Measurements from ENCODE around the gene MPST. TPM values are rescaled to one million over a fixed set of nuclear protein-coding genes. Genes with fewer than 3 reads are reported as not detected.

MPST gene
- total RNA-seq, 4 donors from 2014 or later: 128 to 498 (median 394) TPM

DNA sequence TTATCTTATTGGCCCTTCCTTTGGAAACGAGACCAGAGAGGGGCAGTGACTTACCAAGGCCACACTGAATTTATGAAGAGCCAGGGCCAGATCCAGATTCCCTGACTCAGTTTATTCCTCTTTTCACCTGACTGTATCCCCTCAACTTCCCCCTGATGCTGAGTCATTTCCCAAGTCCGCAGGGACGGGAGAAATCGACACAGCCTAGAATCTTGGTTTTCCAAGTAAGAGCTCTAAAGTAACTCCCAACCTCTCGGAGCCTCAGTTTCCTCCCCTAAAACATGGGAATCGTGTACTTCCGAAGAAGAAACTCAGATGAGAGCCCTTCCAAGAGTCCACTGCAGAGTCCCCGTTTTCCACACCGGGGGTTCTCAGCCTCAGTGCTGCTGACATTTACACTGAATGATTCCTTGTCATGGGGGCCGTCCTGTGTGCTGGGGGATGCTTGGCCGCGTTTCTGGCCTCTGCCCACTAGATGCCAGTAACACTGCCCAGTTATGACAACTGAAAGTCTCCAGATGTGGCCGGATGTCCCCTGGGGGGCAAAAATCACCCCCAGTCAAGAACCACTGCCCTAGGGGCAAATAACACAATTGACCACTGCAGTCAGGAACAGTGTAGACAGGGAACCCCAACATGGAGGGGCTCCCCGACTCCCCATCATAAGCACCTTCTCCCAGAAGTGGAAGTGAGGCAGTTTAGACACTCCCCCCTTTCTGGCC lies 11.2 kb downstream of the MPST start:
- Histone ChIP-seq H3K27me3 (no peaks in the 10 kb centered on the region), H3K27ac (peak overlapping the region in 2 of 4 donors; percentile 84 to 86), H3K36me3 (peaks cover 0 to 44% (median 0%) of the 10 kb centered on the region in 3 donors), H3K4me1 (peaks cover 0 to 57% (median 2%) of the 10 kb centered on the region in 4 donors), H3K9me3 (no peaks in the 10 kb centered on the region), H3K4me3 (no peak overlapping the region)
- peak in 1 of 3 donors; percentile 37 for DNase-seq
- TF ChIP-seq POLR2A (IDR thresholded peaks at IDR 0.05): no peak
- TF ChIP-seq, protein P1, sequence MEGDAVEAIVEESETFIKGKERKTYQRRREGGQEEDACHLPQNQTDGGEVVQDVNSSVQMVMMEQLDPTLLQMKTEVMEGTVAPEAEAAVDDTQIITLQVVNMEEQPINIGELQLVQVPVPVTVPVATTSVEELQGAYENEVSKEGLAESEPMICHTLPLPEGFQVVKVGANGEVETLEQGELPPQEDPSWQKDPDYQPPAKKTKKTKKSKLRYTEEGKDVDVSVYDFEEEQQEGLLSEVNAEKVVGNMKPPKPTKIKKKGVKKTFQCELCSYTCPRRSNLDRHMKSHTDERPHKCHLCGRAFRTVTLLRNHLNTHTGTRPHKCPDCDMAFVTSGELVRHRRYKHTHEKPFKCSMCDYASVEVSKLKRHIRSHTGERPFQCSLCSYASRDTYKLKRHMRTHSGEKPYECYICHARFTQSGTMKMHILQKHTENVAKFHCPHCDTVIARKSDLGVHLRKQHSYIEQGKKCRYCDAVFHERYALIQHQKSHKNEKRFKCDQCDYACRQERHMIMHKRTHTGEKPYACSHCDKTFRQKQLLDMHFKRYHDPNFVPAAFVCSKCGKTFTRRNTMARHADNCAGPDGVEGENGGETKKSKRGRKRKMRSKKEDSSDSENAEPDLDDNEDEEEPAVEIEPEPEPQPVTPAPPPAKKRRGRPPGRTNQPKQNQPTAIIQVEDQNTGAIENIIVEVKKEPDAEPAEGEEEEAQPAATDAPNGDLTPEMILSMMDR (IDR thresholded peaks at IDR 0.05): no peak

DNA sequence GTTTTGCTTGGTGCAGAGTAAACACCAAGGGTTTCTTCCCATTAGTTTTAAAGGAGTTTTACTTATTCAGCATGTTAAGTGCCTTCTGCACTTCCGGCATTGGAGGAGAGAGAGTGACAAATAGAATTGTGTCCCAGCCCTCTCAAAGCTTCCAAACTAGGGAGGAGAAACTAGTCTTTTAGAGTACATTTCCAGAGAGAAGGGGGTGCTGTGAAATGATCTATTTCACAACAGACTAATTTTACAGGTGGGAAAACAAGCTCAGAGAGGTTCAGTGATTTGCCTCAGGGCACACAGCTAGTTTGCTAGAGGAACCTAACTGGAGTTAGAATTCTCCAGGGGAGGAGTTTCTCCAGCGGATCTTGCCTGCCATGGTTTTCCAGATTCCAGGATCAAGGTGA lies 12.6 kb downstream of the MPST start:
- Histone ChIP-seq H3K4me1 (peaks cover 0 to 45% (median 2%) of the 10 kb centered on the region in 4 donors), H3K36me3 (peaks cover 0 to 34% (median 0%) of the 10 kb centered on the region in 3 donors), H3K9me3 (no peaks in the 10 kb centered on the region), H3K27me3 (no peaks in the 10 kb centered on the region), H3K27ac (peak overlapping the region in 3 of 4 donors; percentile 51 to 86 (median 84)), H3K4me3 (peak overlapping the region in 2 of 4 donors; percentile 27 to 36)
- TF ChIP-seq, protein P1 (IDR thresholded peaks at IDR 0.05): no peak
- no peak for TF ChIP-seq POLR2A (IDR thresholded peaks at IDR 0.05)
- DNase-seq: no peak

DNA sequence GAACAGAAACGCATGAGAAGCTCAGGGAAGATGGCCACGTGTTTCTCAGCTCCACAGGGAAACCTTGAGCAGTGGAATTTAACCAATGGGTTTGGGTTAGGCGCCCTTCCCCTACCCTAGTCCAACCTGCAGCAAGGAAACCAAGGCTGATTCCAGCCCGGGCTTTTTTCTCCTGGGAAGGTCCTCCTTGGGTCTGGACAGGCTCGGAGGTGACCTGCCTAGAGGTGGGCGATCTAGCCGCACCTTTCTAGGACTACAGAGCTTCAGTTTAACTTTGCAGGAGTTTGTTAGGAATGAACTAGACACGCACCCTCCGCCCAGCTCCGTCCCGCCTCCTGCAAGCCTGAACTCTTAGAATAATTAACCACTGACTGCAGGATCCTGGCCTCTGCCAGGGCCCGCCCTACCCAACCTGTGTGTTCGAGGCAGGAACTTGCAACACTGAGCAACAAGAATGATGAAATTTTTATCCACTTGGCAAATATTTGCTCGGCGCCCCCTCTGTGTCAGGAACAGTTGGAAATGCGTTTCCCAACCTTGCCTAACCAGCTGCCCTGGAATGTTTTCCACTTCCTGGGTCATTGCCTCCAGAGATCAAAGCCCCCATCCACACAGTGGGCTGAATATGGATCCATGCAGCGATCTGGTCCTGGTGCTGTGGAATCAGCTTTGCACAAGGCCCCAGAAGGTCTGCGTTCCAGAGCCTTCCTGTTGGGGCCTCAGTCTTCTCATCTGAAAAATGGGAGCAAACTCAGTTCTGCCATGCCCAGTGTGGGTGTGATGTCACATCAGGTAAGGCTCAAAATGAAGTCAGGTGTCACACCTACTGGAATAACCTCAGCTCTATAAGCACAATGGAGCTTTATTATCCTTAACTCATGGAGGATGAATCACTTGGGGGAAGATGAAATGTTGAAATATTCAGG lies 13.3 kb downstream of the MPST start:
- Histone ChIP-seq H3K27me3 (no peaks in the 10 kb centered on the region), H3K9me3 (no peaks in the 10 kb centered on the region), H3K27ac (peak overlapping the region in 3 of 4 donors; percentile 51 to 86 (median 84)), H3K36me3 (peaks cover 0 to 27% (median 0%) of the 10 kb centered on the region in 3 donors), H3K4me3 (peak overlapping the region in 2 of 4 donors; percentile 27 to 36), H3K4me1 (peaks cover 0 to 38% (median 2%) of the 10 kb centered on the region in 4 donors)
- peak; percentile 19 to 60 for TF ChIP-seq POLR2A (IDR thresholded peaks at IDR 0.05)
- TF ChIP-seq, protein P1 (IDR thresholded peaks at IDR 0.05): no peak
- DNase-seq: peak in 2 of 3 donors; percentile 87 to 88

DNA sequence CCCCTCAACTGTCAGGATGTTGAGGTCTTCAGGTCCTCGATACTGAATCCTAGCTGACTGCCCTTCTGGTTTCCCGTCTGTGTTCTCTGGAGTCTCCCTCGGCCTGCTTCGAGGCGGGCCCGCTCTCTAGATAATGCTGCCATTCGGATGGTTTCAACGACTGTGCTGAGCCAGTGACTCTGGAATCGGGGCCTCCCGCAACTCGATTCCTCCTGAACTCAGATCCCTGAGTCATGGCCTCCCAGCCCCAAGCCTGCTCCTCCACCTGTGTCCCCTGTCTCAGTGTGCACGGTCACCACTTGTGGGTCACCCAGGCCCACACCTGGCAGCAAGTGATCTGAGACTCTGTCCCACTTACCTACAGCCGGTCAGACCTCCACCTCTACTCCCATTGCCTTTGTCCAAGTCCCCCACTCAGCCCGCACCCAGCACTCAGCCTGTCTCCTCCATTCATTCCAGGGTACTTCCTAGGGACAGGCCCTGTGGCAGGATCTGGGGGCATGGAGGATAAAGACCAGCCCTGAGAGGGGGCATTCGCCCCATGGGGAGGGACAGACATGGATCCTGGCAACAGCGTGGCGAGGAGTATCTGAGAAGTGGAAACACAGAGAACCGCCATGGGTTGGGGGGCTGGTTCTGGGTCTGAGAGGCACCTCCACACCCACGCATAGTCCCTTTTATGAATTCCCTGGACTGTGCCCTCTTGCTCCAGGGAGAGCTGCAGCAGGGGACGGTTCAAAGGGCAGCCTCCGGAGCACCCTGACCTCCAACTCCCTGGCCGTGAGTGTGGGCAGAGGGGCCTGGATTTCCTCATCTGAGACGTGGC lies 14.3 kb downstream of the MPST start:
- H3K4me1 ChIP-seq: peaks cover 0 to 32% (median 2%) of the 10 kb centered on the region in 4 donors

More for the DNA sequence above, 14.3 kb downstream of the MPST start:
- peak in 1 of 2 donors; percentile 41 for TF ChIP-seq POLR2A (IDR thresholded peaks at IDR 0.05)
- TF ChIP-seq, protein P1 (IDR thresholded peaks at IDR 0.05): no peak
- H3K27me3 ChIP-seq: no peaks in the 10 kb centered on the region
- H3K27ac ChIP-seq: peak overlapping the region in 3 of 4 donors; percentile 51 to 86 (median 84)
- H3K9me3 ChIP-seq: no peaks in the 10 kb centered on the region
- peaks cover 0 to 17% (median 0%) of the 10 kb centered on the region in 3 donors for H3K36me3 ChIP-seq
- DNase-seq: peak in 2 of 3 donors; percentile 72 to 74
- H3K4me3 ChIP-seq: peak overlapping the region in 2 of 4 donors; percentile 28 to 36
